Brain microvascular endothelial cell (primary cell): ENCODE data around the gene PCGF5.
"Not testable (repeated sequence)": the region's sequence is repeated elsewhere in the genome, so short reads cannot be mapped to it uniquely, and the experiment has no call there.

Experiments used
- DNase-seq: peaks from one replicate; pipeline ENCODE4 v3.0.0-alpha.2; 2020
- H3K27ac ChIP-seq: fragments of 250-450 bp; sonication (Bioruptor Pico); 2 replicates; pipeline ENCODE4 v1.5.1; 2020; ENCODE audit warnings: mild to moderate bottlenecking, moderate library complexity
- H3K27me3 ChIP-seq: fragments of 250-450 bp; sonication (Bioruptor Pico); replicated peaks from 2 replicates; pipeline ENCODE4 v1.5.1; 2020; ENCODE audit warnings: mild to moderate bottlenecking
- H3K36me3 ChIP-seq: fragments of 250-450 bp; sonication (Bioruptor Pico); replicated peaks from 2 replicates; pipeline ENCODE4 v1.5.1; 2020; ENCODE audit warnings: mild to moderate bottlenecking
- H3K4me3 ChIP-seq: 2 replicates; pipeline ENCODE4 v1.5.1; 2011; ENCODE audit warnings: low read depth, mild to moderate bottlenecking, control low read depth, low read length, moderate library complexity
- CTCF ChIP-seq: IDR thresholded peaks from 2 replicates; pipeline ENCODE4 v1.5.1; 2011; ENCODE audit warnings: low read depth, mild to moderate bottlenecking, moderate library complexity, low read length, control low read depth, inconsistent platforms; ENCODE audit errors: missing control alignments
- in situ Hi-C: cut with HindIII; loops from 2 replicates; pipeline ENCODE4 v1.10.0; 2017; ENCODE audit warnings: low sequenced_read_pairs, low pct_ligation_motif_present

Gene PCGF5

GRCh38 chr10:91249700-91250099 is 29.2 kb downstream of the PCGF5 start:
- no peak for DNase-seq
- H3K27ac ChIP-seq: no peak overlapping the region
- in situ Hi-C loops: loop anchor here (25.0 kb wide), 1 partner anchor 337 kb away; the partner anchor contains the start of gene ANKRD1
- no peaks in the 10 kb centered on the region for H3K27me3 ChIP-seq
- no peak for TF ChIP-seq CTCF
- H3K4me3 ChIP-seq: no peak overlapping the region
- H3K36me3 ChIP-seq: no peaks in the 10 kb centered on the region

GRCh38 chr10:91250341-91250740 is 29.9 kb downstream of the PCGF5 start:
- no peak for DNase-seq
- Histone ChIP-seq H3K36me3 (peaks cover 2% of the 10 kb centered on the region), H3K27me3 (no peaks in the 10 kb centered on the region), H3K27ac (no peak overlapping the region), H3K4me3 (no peak overlapping the region)
- TF ChIP-seq CTCF: no peak
- in situ Hi-C loops: loop anchor here (25.0 kb wide), 1 partner anchor 338 kb away; the partner anchor contains the start of gene ANKRD1

GRCh38 chr10:91251430-91252056 is 31.1 kb downstream of the PCGF5 start:
- peak; percentile 42 for DNase-seq
- Histone ChIP-seq H3K4me3 (no peak overlapping the region), H3K27ac (no peak overlapping the region), H3K27me3 (no peaks in the 10 kb centered on the region), H3K36me3 (peaks cover 2% of the 10 kb centered on the region)
- in situ Hi-C loops: loop anchor here (25.0 kb wide), 1 partner anchor 339 kb away; the partner anchor contains the start of gene ANKRD1
- TF ChIP-seq CTCF: peak; percentile 85

GRCh38 chr10:91253300-91253699 is 32.8 kb downstream of the PCGF5 start:
- Histone ChIP-seq H3K36me3 (peaks cover 2% of the 10 kb centered on the region), H3K4me3 (no peak overlapping the region), H3K27ac (no peak overlapping the region), H3K27me3 (no peaks in the 10 kb centered on the region)
- DNase-seq: no peak
- no peak for TF ChIP-seq CTCF
- in situ Hi-C loops: loop anchor here (25.0 kb wide), 1 partner anchor 341 kb away; the partner anchor contains the start of gene ANKRD1

GRCh38 chr10:91257310-91257709 is 36.8 kb downstream of the PCGF5 start:
- Histone ChIP-seq H3K27ac (no peak overlapping the region), H3K27me3 (no peaks in the 10 kb centered on the region), H3K36me3 (peaks cover 4% of the 10 kb centered on the region), H3K4me3 (no peak overlapping the region)
- no peak for DNase-seq
- in situ Hi-C loops: loop anchor here (25.0 kb wide), 1 partner anchor 345 kb away; the partner anchor contains the start of gene ANKRD1
- TF ChIP-seq CTCF: no peak

- H3K4me3 ChIP-seq, H3K36me3 ChIP-seq, H3K27ac ChIP-seq, DNase-seq, H3K27me3 ChIP-seq: not testable (repeated sequence)
- in situ Hi-C loops: loop anchor here (25.0 kb wide), 1 partner anchor 348 kb away; the partner anchor contains the start of gene ANKRD1
These were observed 40.0 kb downstream of the PCGF5 start for GRCh38 chr10:91260417-91260816.
